Bronchial epithelial cell (primary cell): ENCODE measurements around the gene SCGB1D2. TPM values are rescaled to one million over a fixed set of nuclear protein-coding genes. Genes with fewer than 3 reads are reported as not detected.

Experiments used
- DNase-seq: peaks from one replicate; pipeline ENCODE4 v3.0.0-alpha.2; 2010; ENCODE audit warnings: low read depth
- FAIRE-seq: peaks from 2 replicates; lab custom pipeline; 2011; peaks lifted over from hg19 to GRCh38; lab: Jason Lieb, UNC
- H3K27me3 ChIP-seq: 2 replicates; pipeline ENCODE4 v1.5.1; 2011; ENCODE audit warnings: low read length; ENCODE audit not compliant: control insufficient read depth, insufficient read depth
- H3K36me3 ChIP-seq: 2 replicates; pipeline ENCODE4 v1.5.1; 2011; ENCODE audit warnings: low read length; ENCODE audit not compliant: control insufficient read depth, insufficient read depth
- H3K4me3 ChIP-seq: 2 replicates; pipeline ENCODE4 v1.5.1; 2011; ENCODE audit warnings: mild to moderate bottlenecking, low read depth, low read length, control low read depth
- CTCF ChIP-seq: IDR thresholded peaks from 2 replicates; pipeline ENCODE4 v1.5.1; 2011; ENCODE audit warnings: mild to moderate bottlenecking, moderate library complexity, low read length, control low read depth, inconsistent platforms; ENCODE audit not compliant: insufficient read depth, severe bottlenecking
- total RNA-seq: library from RNA; depleted of rRNA; stranded (reverse); fragments of >200 nt; gene quantifications from 2 replicates; pipeline ENCODE4 v1.2.1, GENCODE V29; 2014

The SCGB1D2 gene
- total RNA-seq, 1 donor from 2014 or later: not detected

- no peaks in the 10 kb centered on the region for H3K36me3 ChIP-seq
- DNase-seq (no peak), FAIRE-seq (no peak)
- no peak overlapping the region for H3K4me3 ChIP-seq
- no peaks in the 10 kb centered on the region for H3K27me3 ChIP-seq
- TF ChIP-seq CTCF: no peak
Observed at GRCh38 chr11:62223095-62223494, 18.9 kb upstream of the SCGB1D2 start.

DNA sequence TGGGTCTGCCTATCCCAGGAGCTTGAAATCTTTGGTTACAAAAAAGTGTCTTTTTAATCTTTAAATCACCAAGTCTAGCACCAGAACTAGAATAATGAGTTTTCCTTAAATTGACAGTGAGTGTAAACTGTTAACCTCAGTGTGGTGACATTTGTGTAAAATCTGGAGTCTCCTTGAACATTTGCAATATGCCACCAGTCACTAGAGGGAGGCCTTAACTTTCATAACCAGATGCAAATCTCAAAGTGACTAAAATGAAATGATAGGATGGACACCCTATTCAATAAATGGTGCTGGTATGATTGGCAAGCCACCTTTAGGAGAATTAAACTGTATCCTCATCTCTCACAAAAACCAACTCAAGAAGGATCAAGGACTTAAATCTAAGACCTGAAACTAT lies 8.3 kb upstream of the SCGB1D2 start:
- no peak for FAIRE-seq

DNA sequence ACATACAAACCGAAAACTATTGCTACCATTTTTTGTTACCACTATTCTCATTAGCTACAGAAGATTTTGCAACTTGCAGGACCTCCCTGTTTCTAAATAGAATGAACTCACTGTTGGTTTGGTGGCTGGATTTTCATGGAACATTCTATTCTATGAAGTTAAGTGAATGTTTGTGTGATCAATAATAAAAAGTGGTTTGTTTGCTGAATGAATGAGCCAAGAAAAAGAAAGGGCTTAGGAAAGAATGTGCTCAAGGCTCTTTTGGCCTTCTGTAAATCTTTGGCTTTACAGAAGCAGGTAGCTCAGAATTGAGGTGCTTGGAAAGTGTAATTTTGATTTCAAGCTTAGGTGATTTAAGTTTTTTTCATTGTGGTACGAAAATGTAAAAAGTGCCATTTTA lies 5.9 kb upstream of the SCGB1D2 start:
- H3K36me3 ChIP-seq: no peaks in the 10 kb centered on the region
- no peak overlapping the region for H3K4me3 ChIP-seq
- FAIRE-seq: no peak
- no peak for DNase-seq
- no peaks in the 10 kb centered on the region for H3K27me3 ChIP-seq
- TF ChIP-seq CTCF: no peak

More for the DNA sequence above, 8.3 kb upstream of the SCGB1D2 start:
- no peaks in the 10 kb centered on the region for H3K36me3 ChIP-seq
- DNase-seq: no peak
- TF ChIP-seq CTCF: no peak
- H3K27me3 ChIP-seq: no peaks in the 10 kb centered on the region
- H3K4me3 ChIP-seq: no peak overlapping the region

DNA sequence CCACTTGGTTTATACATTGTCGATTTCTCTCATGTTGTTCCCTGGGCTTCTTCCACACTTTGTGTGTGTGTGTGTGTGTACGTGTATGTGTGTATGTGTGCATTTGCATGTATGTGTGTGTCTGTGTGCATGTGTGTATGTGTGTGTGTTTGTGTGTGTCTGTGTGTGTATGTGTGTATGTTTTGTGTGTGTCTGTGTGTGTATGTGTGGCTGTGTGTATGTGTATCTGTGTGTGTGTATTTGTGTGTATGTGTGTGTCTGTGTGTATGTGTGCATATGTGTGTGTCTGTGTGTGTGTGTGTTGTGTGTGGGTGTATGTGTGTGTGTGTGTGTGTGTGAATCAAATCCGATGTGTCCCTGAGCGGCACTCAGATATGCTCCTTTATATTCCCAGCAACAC lies 4.5 kb upstream of the SCGB1D2 start:
- Histone ChIP-seq H3K4me3 (no peak overlapping the region), H3K36me3 (no peaks in the 10 kb centered on the region), H3K27me3 (no peaks in the 10 kb centered on the region)
- FAIRE-seq (peak; percentile 96), DNase-seq (no peak)
- TF ChIP-seq CTCF: no peak

GRCh38 chr11:62238151-62238550 lies 3.9 kb upstream of the SCGB1D2 start:
- FAIRE-seq: no peak
- Histone ChIP-seq H3K27me3 (no peaks in the 10 kb centered on the region), H3K4me3 (no peak overlapping the region), H3K36me3 (no peaks in the 10 kb centered on the region)
- DNase-seq: no peak
- TF ChIP-seq CTCF: no peak

GRCh38 chr11:62241095-62241494 lies 944 bp upstream of the SCGB1D2 start:
- FAIRE-seq: no peak
- DNase-seq: no peak
- Histone ChIP-seq H3K4me3 (no peak overlapping the region), H3K27me3 (no peaks in the 10 kb centered on the region), H3K36me3 (no peaks in the 10 kb centered on the region)
- no peak for TF ChIP-seq CTCF
